B cell (primary cell): ENCODE data around the gene THOP1. TPM values are rescaled to one million over a fixed set of nuclear protein-coding genes. Genes with fewer than 3 reads are reported as not detected.

ENCODE experiments used
- ATAC-seq: fragments of 200-7000 bp; cut with Tn5 transposase; one replicate; pipeline ENCODE4 v1.10.0; 2021; ENCODE audit warnings: low read depth, mild to moderate bottlenecking, moderate number of reproducible peaks, moderate library complexity
- CTCF ChIA-PET: fragments of 350-600 bp; sonication (Branson Sonifier 250); formaldehyde crosslinking; loops from one replicate; lab custom pipeline; 2021; ENCODE audit warnings: antibody characterized with exemption, inconsistent platforms; lab: Charles Lee
- POLR2A ChIA-PET: fragments of 350-600 bp; sonication (Branson Sonifier 250); formaldehyde crosslinking; loops from one replicate; lab custom pipeline; 2021; ENCODE audit warnings: antibody characterized with exemption; lab: Charles Lee
- DNase-seq: peaks from one replicate; pipeline ENCODE4 v3.0.0; 2013
- H2AFZ ChIP-seq: 2 replicates; pipeline ENCODE4 v1.6.1; 2012; ENCODE audit warnings: mild to moderate bottlenecking, low read depth, low read length; ENCODE audit not compliant: insufficient read depth, poor library complexity, severe bottlenecking
- H3K27ac ChIP-seq, 2 donors: 1 replicate in 1 of 2; 2 replicates in 1 of 2; pipeline ENCODE4 v1.5.1; 2012 to 2013; ENCODE audit warnings: low read length in 2 of 2, mild to moderate bottlenecking in 2 of 2, moderate library complexity in 1 of 2
- H3K27me3 ChIP-seq, 4 experiments: fragments of 200-600 bp in 1 of 4; sonication (generic) in 1 of 4; replicated peaks in 1 of 4; 1 replicate in 2 of 4; 2 replicates in 2 of 4; pipeline versions ENCODE4 v1.6.1 to v1.7.0; 2013 to 2016; ENCODE audit warnings: low read length in 3 of 4, mild to moderate bottlenecking in 2 of 4, mixed read lengths in 1 of 4, moderate library complexity in 1 of 4; ENCODE audit not compliant: insufficient read depth in 4 of 4, control insufficient read depth in 3 of 4; ENCODE audit errors: control extremely low read depth in 1 of 4
- H3K36me3 ChIP-seq, 2 experiments: replicated peaks in 1 of 2; 1 replicate in 1 of 2; 2 replicates in 1 of 2; pipeline versions ENCODE4 v1.6.1 to v1.7.1; 2013; ENCODE audit warnings: low read length in 1 of 2; ENCODE audit not compliant: insufficient read depth in 2 of 2, control insufficient read depth in 1 of 2; ENCODE audit errors: control extremely low read depth in 1 of 2, extremely low read depth in 1 of 2
- H3K4me1 ChIP-seq, 2 donors: fragments of 200-600 bp in 1 of 2; sonication (generic) in 1 of 2; 1 replicate in 1 of 2; 2 replicates in 1 of 2; pipeline versions ENCODE4 v1.5.1 to v1.6.1; 2013 to 2017; ENCODE audit warnings: low read length in 2 of 2; ENCODE audit not compliant: control insufficient read depth in 2 of 2, insufficient read depth in 2 of 2
- H3K4me2 ChIP-seq: replicated peaks from 2 replicates; pipeline ENCODE3; 2012; ENCODE audit warnings: mild to moderate bottlenecking, low read depth, low read length; ENCODE audit not compliant: poor library complexity, severe bottlenecking
- H3K4me3 ChIP-seq, 5 experiments: fragments of 200-600 bp in 1 of 5; sonication (generic) in 1 of 5; 1 replicate in 3 of 5; 2 replicates in 2 of 5; pipeline versions ENCODE4 v1.5.1 to v1.7.0; 2011 to 2016; ENCODE audit warnings: low read length in 4 of 5, mild to moderate bottlenecking in 4 of 5, low read depth in 2 of 5, control low read depth in 1 of 5, moderate library complexity in 1 of 5; ENCODE audit not compliant: insufficient read depth in 1 of 5; ENCODE audit errors: control extremely low read depth in 1 of 5, extremely low read depth in 1 of 5
- H3K79me2 ChIP-seq: fragments of 200-600 bp; sonication (generic); one replicate; pipeline ENCODE4 v1.6.0; 2016; ENCODE audit warnings: low read length; ENCODE audit not compliant: control insufficient read depth, insufficient read depth
- H3K9ac ChIP-seq: fragments of 200-600 bp; sonication (generic); 2 replicates; pipeline ENCODE4 v1.6.1; 2017; ENCODE audit warnings: mild to moderate bottlenecking, low read length, moderate library complexity
- H3K9me3 ChIP-seq, 3 donors: one replicate each; pipeline versions ENCODE4 v1.6.1 to v1.7.1; 2013; ENCODE audit warnings: low read length in 2 of 3; ENCODE audit not compliant: control insufficient read depth in 2 of 3, insufficient read depth in 1 of 3; ENCODE audit errors: control extremely low read depth in 1 of 3
- H4K20me1 ChIP-seq: 2 replicates; pipeline ENCODE4 v1.6.0; 2012; ENCODE audit warnings: mild to moderate bottlenecking, low read length; ENCODE audit not compliant: insufficient read depth, control insufficient read depth, poor library complexity, severe bottlenecking
- H3K27ac Mint-ChIP-seq: one replicate; pipeline ENCODE4 v1.8.0; 2021; ENCODE audit warnings: mixed read lengths
- H3K27me3 Mint-ChIP-seq: one replicate; pipeline ENCODE4 v1.8.0; 2021; ENCODE audit warnings: mixed read lengths
- H3K4me1 Mint-ChIP-seq: one replicate; pipeline ENCODE4 v1.8.0; 2021; ENCODE audit warnings: mixed read lengths
- H3K4me3 Mint-ChIP-seq: one replicate; pipeline ENCODE4 v1.8.0; 2021; ENCODE audit warnings: mixed read lengths
- H3K9me3 Mint-ChIP-seq: one replicate; pipeline ENCODE4 v1.8.0; 2022; ENCODE audit warnings: mixed read lengths; ENCODE audit not compliant: insufficient read depth
- CTCF ChIP-seq: fragments of 200-600 bp; IDR thresholded peaks from one replicate; pipeline ENCODE4 v1.8.0; 2022; ENCODE audit warnings: antibody characterized with exemption, mild to moderate bottlenecking
- EZH2 ChIP-seq: IDR thresholded peaks from 2 replicates; pipeline ENCODE4 v1.6.1; 2012; ENCODE audit warnings: borderline replicate concordance, low read depth, mild to moderate bottlenecking, moderate library complexity, low read length; ENCODE audit not compliant: insufficient read depth, poor library complexity, severe bottlenecking
- WGBS: methylation state at CpG from one replicate; pipeline ENCODE4 v1.1.5; 2013; ENCODE audit warnings: missing lambda C conversion rate; ENCODE audit not compliant: insufficient coverage; 5-methylcytosine and 5-hydroxymethylcytosine counted together
- intact Hi-C: fragments of 100-400 bp; cut with micrococcal nuclease; formaldehyde crosslinking; loops from one replicate; pipeline ENCODE4 v1.10.0; 2022
- polyA plus RNA-seq: library from polyadenylated mRNA; depleted of rRNA; stranded (reverse); fragments of >200 nt; gene quantifications from 2 replicates; pipeline ENCODE4 v1.2.3, GENCODE V29; 2012
- total RNA-seq, 2 donors: library from RNA; stranded (reverse); fragments of 120-200 nt in 1 of 2; gene quantifications; 1 replicate in 1 of 2; 2 replicates in 1 of 2; pipeline versions ENCODE4 v1.2.3 to v1.2.4, GENCODE V29; 2013 to 2022

Gene THOP1
- total and polyA plus RNA-seq, 2 donors (not counting 1 experiment from before 2014, with no cell fraction given), result 54.3 to 56.4 TPM

GRCh38 chr19:2813235-2814160, 28.2 kb downstream of the THOP1 start:
- no peak for TF ChIP-seq CTCF
- TF ChIP-seq EZH2, result no peak
- Mint-ChIP-seq H3K4me3 (no peak overlapping the region), H3K9me3 (no peaks in the 10 kb centered on the region), H3K4me1 (peaks cover 1% of the 10 kb centered on the region), H3K27me3 (no peaks in the 10 kb centered on the region), H3K27ac (no peak overlapping the region)
- no peak for ATAC-seq
- WGBS, result 96% methylated on average over 30 of the region's 35 CpGs
- no peak overlapping the region for H2AFZ ChIP-seq
- H3K4me3 ChIP-seq, result no peak overlapping the region
- intact Hi-C loops, result no loop called here
- no peak overlapping the region for H3K9ac ChIP-seq
- H3K4me2 ChIP-seq, result no peak overlapping the region
- H3K4me1 ChIP-seq, result peaks cover 0 to 2% of the 10 kb centered on the region in 2 donors
- no peaks in the 10 kb centered on the region for H3K9me3 ChIP-seq
- no peaks in the 10 kb centered on the region for H4K20me1 ChIP-seq
- ChIA-PET POLR2A (no interaction called here), CTCF (no interaction called here)
- H3K79me2 ChIP-seq, result no peaks in the 10 kb centered on the region
- peaks cover 0 to 13% of the 10 kb centered on the region in 2 experiments for H3K36me3 ChIP-seq
- H3K27ac ChIP-seq, result no peak overlapping the region
- no peak for DNase-seq
- H3K27me3 ChIP-seq, result no peaks in the 10 kb centered on the region

GRCh38 chr19:2814426-2814825, 29.1 kb downstream of the THOP1 start:
- TF ChIP-seq EZH2, result no peak
- no peak for TF ChIP-seq CTCF
- H3K4me3 Mint-ChIP-seq, result no peak overlapping the region
- Histone ChIP-seq H2AFZ (no peak overlapping the region), H3K27ac (no peak overlapping the region), H3K4me3 (no peak overlapping the region), H3K9ac (no peak overlapping the region), H3K9me3 (no peaks in the 10 kb centered on the region), H3K27me3 (no peaks in the 10 kb centered on the region), H3K4me2 (no peak overlapping the region), H3K4me1 (peaks cover 0 to 8% of the 10 kb centered on the region in 2 donors), H4K20me1 (no peaks in the 10 kb centered on the region), H3K79me2 (no peaks in the 10 kb centered on the region), H3K36me3 (peaks cover 0 to 7% of the 10 kb centered on the region in 2 experiments)
- H3K4me1 Mint-ChIP-seq, result peaks cover 3% of the 10 kb centered on the region
- ATAC-seq (no peak), DNase-seq (no peak)
- CTCF ChIA-PET, result no interaction called here
- POLR2A ChIA-PET, result no interaction called here
- no peaks in the 10 kb centered on the region for H3K9me3 Mint-ChIP-seq
- intact Hi-C loops, result no loop called here
- no peaks in the 10 kb centered on the region for H3K27me3 Mint-ChIP-seq
- WGBS, result 97% methylated on average over 11 of the region's 11 CpGs
- no peak overlapping the region for H3K27ac Mint-ChIP-seq
